Measurements from ENCODE around the gene RPL38.

RPL38 gene

DNA sequence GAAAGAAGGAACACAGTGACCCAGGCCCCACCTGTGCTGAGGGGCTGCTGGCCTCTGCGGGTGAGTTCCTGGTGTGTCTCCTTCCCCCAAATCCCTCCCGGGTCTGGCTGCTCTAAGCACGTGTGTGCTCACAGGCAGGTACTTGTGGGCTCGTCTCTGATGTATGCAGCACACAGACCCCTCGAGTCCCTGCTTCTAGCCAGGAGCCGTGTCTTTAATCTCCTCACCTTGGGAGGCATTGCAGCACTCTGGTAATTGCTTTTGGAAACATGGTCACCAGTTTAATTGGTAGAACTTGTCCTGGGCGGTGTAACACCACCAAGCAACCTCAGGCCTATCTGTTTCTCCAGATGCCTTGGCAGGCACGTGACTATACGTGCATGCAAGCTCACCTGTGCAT lies 8.8 kb upstream of the RPL38 start:
- 0 out of 2 replicates have a peak, but pooled peaks cover 3% of the 10 kb centered on the region for H4K20me1 ChIP-seq (ENCODE audit: control insufficient read depth, insufficient read depth, low read depth, low read length)
- no peaks in the 10 kb centered on the region for H3K9me2 ChIP-seq (replicated peaks; ENCODE audit: control insufficient read depth, low read length)
- TF ChIP-seq, protein P1, sequence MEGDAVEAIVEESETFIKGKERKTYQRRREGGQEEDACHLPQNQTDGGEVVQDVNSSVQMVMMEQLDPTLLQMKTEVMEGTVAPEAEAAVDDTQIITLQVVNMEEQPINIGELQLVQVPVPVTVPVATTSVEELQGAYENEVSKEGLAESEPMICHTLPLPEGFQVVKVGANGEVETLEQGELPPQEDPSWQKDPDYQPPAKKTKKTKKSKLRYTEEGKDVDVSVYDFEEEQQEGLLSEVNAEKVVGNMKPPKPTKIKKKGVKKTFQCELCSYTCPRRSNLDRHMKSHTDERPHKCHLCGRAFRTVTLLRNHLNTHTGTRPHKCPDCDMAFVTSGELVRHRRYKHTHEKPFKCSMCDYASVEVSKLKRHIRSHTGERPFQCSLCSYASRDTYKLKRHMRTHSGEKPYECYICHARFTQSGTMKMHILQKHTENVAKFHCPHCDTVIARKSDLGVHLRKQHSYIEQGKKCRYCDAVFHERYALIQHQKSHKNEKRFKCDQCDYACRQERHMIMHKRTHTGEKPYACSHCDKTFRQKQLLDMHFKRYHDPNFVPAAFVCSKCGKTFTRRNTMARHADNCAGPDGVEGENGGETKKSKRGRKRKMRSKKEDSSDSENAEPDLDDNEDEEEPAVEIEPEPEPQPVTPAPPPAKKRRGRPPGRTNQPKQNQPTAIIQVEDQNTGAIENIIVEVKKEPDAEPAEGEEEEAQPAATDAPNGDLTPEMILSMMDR (IDR thresholded peaks at IDR 0.05; ENCODE audit: low read depth, low read length, poor library complexity, severe bottlenecking): no peak
- no peak for TF ChIP-seq EZH2phosphoT487 (IDR thresholded peaks at IDR 0.05; ENCODE audit: borderline replicate concordance, low read length)
- H3K4me1 ChIP-seq (ENCODE audit: control insufficient read depth, low read length): no peaks in the 10 kb centered on the region
- peaks cover 48% of the 10 kb centered on the region for H3K27me3 ChIP-seq (ENCODE audit: control insufficient read depth, low read length)
- no peak overlapping the region for H3K27ac ChIP-seq (ENCODE audit: low read depth, low read length)
- H3K36me3 ChIP-seq (ENCODE audit: control insufficient read depth, low read length): no peaks in the 10 kb centered on the region
- H3F3A ChIP-seq (ENCODE audit: control insufficient read depth, insufficient read depth): no peaks in the 10 kb centered on the region
- H3K9me3 ChIP-seq (ENCODE audit: control insufficient read depth, insufficient read depth, low read length): no peaks in the 10 kb centered on the region
- no peak overlapping the region for H3K4me3 ChIP-seq (ENCODE audit: low read length)
- no peaks in the 10 kb centered on the region for H3K79me2 ChIP-seq (ENCODE audit: control insufficient read depth, low read length)
- no peak overlapping the region for H3K4me2 ChIP-seq (ENCODE audit: low read length)

DNA sequence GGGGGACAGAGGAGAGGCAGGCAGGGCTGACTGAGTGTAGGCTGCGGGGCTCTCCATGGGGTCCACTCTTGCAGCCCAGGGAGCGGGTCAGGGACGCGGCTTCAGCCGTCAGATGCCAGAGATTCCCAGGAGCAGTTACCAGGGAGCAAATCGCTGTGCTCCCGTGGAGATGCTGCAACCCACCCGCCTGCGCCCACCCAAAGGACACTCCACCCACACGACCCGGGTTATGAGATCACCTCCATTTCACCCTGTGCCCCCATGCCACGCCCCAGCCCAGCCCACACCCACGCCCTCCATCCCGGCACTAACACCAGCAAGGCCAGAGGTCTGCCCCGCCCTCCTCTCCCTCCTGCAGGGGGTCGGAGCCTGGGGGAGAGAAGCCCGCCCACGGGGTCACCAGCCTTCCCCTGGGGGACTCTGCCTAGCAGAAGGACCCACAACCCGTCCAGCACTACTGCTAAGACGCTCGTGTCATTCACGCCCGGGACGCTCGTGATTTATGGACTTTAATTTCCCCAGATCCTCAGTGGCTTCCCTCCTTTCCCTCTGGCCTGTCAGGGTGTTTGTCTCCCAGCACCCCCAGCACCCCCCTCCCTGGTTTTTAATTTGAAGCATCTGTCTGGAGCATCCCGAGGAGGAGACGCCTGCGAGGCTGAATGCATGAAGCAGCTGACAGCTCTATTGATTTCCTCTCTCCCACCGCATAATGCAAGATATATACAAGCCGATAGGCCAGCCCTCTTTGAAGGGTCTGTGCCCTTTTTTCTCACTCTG lies 6.7 kb upstream of the RPL38 start:
- Histone ChIP-seq H3K4me1 (ENCODE audit: control insufficient read depth, low read length) (no peaks in the 10 kb centered on the region), H3K27me3 (ENCODE audit: control insufficient read depth, low read length) (peaks cover 64% of the 10 kb centered on the region), H3F3A (ENCODE audit: control insufficient read depth, insufficient read depth) (no peaks in the 10 kb centered on the region), H3K27ac (ENCODE audit: low read depth, low read length) (no peak overlapping the region), H3K9me2 (replicated peaks; ENCODE audit: control insufficient read depth, low read length) (no peaks in the 10 kb centered on the region), H3K36me3 (ENCODE audit: control insufficient read depth, low read length) (no peaks in the 10 kb centered on the region), H3K9me3 (ENCODE audit: control insufficient read depth, insufficient read depth, low read length) (no peaks in the 10 kb centered on the region), H3K79me2 (ENCODE audit: control insufficient read depth, low read length) (no peaks in the 10 kb centered on the region), H3K4me2 (ENCODE audit: low read length) (no peak overlapping the region), H3K4me3 (ENCODE audit: low read length) (no peak overlapping the region), H4K20me1 (ENCODE audit: control insufficient read depth, insufficient read depth, low read depth, low read length) (no peaks in the 10 kb centered on the region)
- TF ChIP-seq EZH2phosphoT487 (IDR thresholded peaks at IDR 0.05; ENCODE audit: borderline replicate concordance, low read length): no peak
- TF ChIP-seq, protein P1 (IDR thresholded peaks at IDR 0.05; ENCODE audit: low read depth, low read length, poor library complexity, severe bottlenecking): no peak

DNA sequence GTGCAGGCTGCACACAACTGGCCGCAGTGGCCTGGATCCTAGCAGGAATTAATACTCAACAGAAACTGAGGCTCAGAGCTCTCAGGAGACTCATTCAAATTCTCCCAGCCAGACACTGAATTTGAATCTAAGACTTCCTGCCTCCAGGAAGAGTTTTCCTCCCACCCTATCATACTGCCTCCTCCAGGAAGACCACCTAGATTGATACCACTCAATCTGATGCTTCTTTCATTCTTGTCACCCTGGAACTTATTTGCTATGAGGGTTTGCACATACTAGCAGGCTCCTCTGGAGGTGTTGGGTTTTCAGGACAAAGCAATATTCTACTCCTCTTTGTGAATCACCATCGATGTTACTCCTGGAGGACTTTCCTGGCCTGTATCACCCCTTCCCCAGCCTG lies 5.7 kb upstream of the RPL38 start:
- Histone ChIP-seq H3K79me2 (ENCODE audit: control insufficient read depth, low read length) (no peaks in the 10 kb centered on the region), H3F3A (ENCODE audit: control insufficient read depth, insufficient read depth) (no peaks in the 10 kb centered on the region), H3K4me1 (ENCODE audit: control insufficient read depth, low read length) (no peaks in the 10 kb centered on the region), H3K4me3 (ENCODE audit: low read length) (no peak overlapping the region), H3K27ac (ENCODE audit: low read depth, low read length) (no peak overlapping the region), H3K9me3 (ENCODE audit: control insufficient read depth, insufficient read depth, low read length) (no peaks in the 10 kb centered on the region), H3K9me2 (replicated peaks; ENCODE audit: control insufficient read depth, low read length) (no peaks in the 10 kb centered on the region), H3K27me3 (ENCODE audit: control insufficient read depth, low read length) (peaks cover 67% of the 10 kb centered on the region), H3K36me3 (ENCODE audit: control insufficient read depth, low read length) (no peaks in the 10 kb centered on the region), H3K4me2 (ENCODE audit: low read length) (no peak overlapping the region), H4K20me1 (ENCODE audit: control insufficient read depth, insufficient read depth, low read depth, low read length) (no peaks in the 10 kb centered on the region)
- TF ChIP-seq EZH2phosphoT487 (IDR thresholded peaks at IDR 0.05; ENCODE audit: borderline replicate concordance, low read length): no peak
- TF ChIP-seq, protein P1 (IDR thresholded peaks at IDR 0.05; ENCODE audit: low read depth, low read length, poor library complexity, severe bottlenecking): no peak

All from DOHH2 (cell line).